ENCODE data around the gene DCAF11.

The DCAF11 gene

DNA sequence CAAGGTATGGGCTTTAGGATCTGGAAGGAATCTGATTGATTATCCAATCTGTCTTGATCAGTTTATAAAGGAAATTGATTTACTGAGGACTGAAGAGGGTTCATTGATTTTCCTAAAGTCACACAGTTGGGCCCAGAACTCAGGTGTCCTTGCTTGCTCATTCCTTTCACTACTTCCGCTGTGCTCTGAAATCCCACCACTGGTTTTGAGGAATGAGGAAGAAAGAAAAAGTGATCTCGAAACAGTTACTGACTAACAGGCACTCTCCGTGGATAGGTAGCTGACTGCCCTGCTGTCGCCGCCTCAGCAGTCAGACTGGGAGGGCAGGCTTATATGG is 15.8 kb downstream of the DCAF11 start, which contains the start of gene FITM1:
FITM1 (plus strand) TSS at position 280 of the 337 bp plus-strand sequence. CDS start 905 bp downstream, outside the sequence.
- Histone ChIP-seq H2AFZ (ENCODE audit: insufficient read depth, low read length, poor library complexity) (no peak within 1 kb of the TSS), H3K27me3 (ENCODE audit: insufficient read depth, low read length) (no peaks in the 10 kb centered on the region), H4K91ac (ENCODE audit: low read depth, low read length) (no peak within 1 kb of the TSS), H3K4ac (ENCODE audit: low read depth, low read length) (no peak within 1 kb of the TSS), H3K9ac (ENCODE audit: low read length) (no peak within 1 kb of the TSS), H3K4me2 (ENCODE audit: low read length) (no peak within 1 kb of the TSS), H3K9me3 (ENCODE audit: insufficient read depth, low read depth, low read length) (no peaks in the 10 kb centered on the region), H2BK5ac (ENCODE audit: low read depth, low read length, poor library complexity) (no peak within 1 kb of the TSS), H3K4me3 (ENCODE audit: low read depth, low read length) (no peak within 1 kb of the TSS), H2BK12ac (ENCODE audit: low read length) (no peak within 1 kb of the TSS), H3K18ac (ENCODE audit: low read length) (no peak within 1 kb of the TSS), H3K79me1 (ENCODE audit: low read length) (no peaks in the 10 kb centered on the region), H3K36me3 (ENCODE audit: control insufficient read depth in 1 of 2, insufficient read depth in 2 of 2, low read length in 2 of 2) (no peaks in the 10 kb centered on the region), H3K23ac (ENCODE audit: low read length) (no peak within 1 kb of the TSS), H2BK120ac (ENCODE audit: insufficient read depth, low read length, poor library complexity) (no peak within 1 kb of the TSS), H3K79me2 (ENCODE audit: control insufficient read depth, insufficient read depth, low read length, poor library complexity) (no peaks in the 10 kb centered on the region), H4K8ac (ENCODE audit: low read depth, low read length) (no peak within 1 kb of the TSS), H2AK5ac (ENCODE audit: low read length) (no peak within 1 kb of the TSS), H3K14ac (ENCODE audit: low read length) (no peak within 1 kb of the TSS), H3K4me1 (ENCODE audit: control insufficient read depth in 1 of 2, insufficient read depth in 2 of 2, low read length in 2 of 2) (peaks cover 0 to 2% of the 10 kb centered on the region in 2 experiments), H4K12ac (ENCODE audit: low read depth, low read length) (no peak within 1 kb of the TSS), H3K27ac (ENCODE audit: low read depth, low read length) (no peak within 1 kb of the TSS)
- no CpG with 5 or more reads among the region's 5 CpGs for WGBS (ENCODE audit: extremely low coverage, insufficient coverage, insufficient read length)
- no peak for DNase-seq

DNA sequence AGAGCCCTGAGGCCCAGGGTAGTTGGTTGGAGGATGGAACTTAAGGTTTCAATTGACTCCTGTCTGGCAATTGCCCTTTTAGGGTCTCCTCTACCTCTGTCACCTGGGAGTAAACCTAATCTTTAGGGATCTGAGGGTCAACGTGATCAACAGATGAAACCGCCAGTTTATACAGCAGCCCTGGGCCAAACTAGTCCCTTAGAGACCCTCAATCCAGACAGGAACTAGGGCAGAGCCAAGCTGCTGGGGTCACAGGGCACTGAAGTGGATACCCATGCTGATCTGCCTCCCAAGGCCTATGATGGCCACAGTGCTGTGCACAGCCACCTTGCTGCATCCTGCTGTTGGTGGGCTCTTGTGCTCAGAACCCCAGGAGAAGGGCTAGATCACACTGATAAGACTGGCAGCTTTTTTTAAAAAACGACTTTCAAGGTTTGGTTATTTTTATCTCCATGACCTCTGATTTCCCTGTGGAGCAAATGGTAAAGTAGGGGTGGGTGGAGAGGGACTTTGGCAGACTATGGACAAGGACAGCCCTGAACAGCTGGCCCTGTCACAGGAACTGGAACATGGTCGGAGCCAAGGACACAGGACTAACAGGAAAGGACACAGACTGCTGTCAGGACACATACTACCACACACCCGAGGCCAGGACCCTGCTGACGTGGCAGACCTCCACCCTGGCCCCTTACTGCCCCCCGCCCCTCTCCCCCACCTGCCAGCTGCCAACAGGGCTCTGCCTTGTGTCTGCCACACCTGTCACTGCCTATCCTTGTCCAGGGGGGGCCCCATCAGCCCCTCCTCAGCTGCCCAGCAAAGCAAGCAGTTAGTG is 16.4 kb downstream of the DCAF11 start:
- H4K91ac ChIP-seq (ENCODE audit: low read depth, low read length), result no peak overlapping the region
- no peak overlapping the region for H2AFZ ChIP-seq (ENCODE audit: insufficient read depth, low read length, poor library complexity)
- H3K79me2 ChIP-seq (ENCODE audit: control insufficient read depth, insufficient read depth, low read length, poor library complexity), result no peaks in the 10 kb centered on the region
- H4K8ac ChIP-seq (ENCODE audit: low read depth, low read length), result no peak overlapping the region
- DNase-seq, result no peak
- no peaks in the 10 kb centered on the region for H3K27me3 ChIP-seq (ENCODE audit: insufficient read depth, low read length)
- H3K9ac ChIP-seq (ENCODE audit: low read length), result no peak overlapping the region
- H3K9me3 ChIP-seq (ENCODE audit: insufficient read depth, low read depth, low read length), result no peaks in the 10 kb centered on the region
- H2BK120ac ChIP-seq (ENCODE audit: insufficient read depth, low read length, poor library complexity), result no peak overlapping the region
- no peak overlapping the region for H3K23ac ChIP-seq (ENCODE audit: low read length)
- H3K27ac ChIP-seq (ENCODE audit: low read depth, low read length), result no peak overlapping the region
- no peak overlapping the region for H3K4me3 ChIP-seq (ENCODE audit: low read depth, low read length)
- H3K36me3 ChIP-seq (ENCODE audit: control insufficient read depth in 1 of 2, insufficient read depth in 2 of 2, low read length in 2 of 2), result no peaks in the 10 kb centered on the region
- H2BK5ac ChIP-seq (ENCODE audit: low read depth, low read length, poor library complexity), result no peak overlapping the region
- H3K4me2 ChIP-seq (ENCODE audit: low read length), result no peak overlapping the region
- peaks cover 0 to 4% of the 10 kb centered on the region in 2 experiments for H3K4me1 ChIP-seq (ENCODE audit: control insufficient read depth in 1 of 2, insufficient read depth in 2 of 2, low read length in 2 of 2)
- no peak overlapping the region for H3K4ac ChIP-seq (ENCODE audit: low read depth, low read length)
- no peaks in the 10 kb centered on the region for H3K79me1 ChIP-seq (ENCODE audit: low read length)
- H3K14ac ChIP-seq (ENCODE audit: low read length), result no peak overlapping the region
- H2BK12ac ChIP-seq (ENCODE audit: low read length), result no peak overlapping the region
- WGBS (ENCODE audit: extremely low coverage, insufficient coverage, insufficient read length), result no CpG with 5 or more reads among the region's 7 CpGs
- H2AK5ac ChIP-seq (ENCODE audit: low read length), result no peak overlapping the region
- no peak overlapping the region for H3K18ac ChIP-seq (ENCODE audit: low read length)
- H4K12ac ChIP-seq (ENCODE audit: low read depth, low read length), result no peak overlapping the region

DNA sequence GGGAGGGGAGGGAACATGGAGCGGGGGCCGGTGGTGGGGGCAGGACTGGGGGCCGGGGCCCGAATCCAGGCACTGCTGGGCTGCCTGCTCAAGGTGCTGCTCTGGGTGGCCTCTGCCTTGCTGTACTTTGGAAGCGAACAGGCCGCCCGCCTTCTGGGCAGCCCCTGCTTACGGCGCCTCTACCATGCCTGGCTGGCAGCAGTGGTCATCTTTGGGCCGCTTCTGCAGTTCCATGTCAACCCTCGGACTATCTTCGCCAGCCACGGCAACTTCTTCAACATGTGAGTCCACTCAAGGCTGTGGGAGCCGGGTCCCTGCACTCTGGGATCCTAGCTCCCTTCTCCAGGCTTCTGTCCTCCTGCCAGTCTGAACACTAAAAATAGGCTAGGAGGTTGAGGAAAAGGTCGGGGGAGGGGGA is 17.0 kb downstream of the DCAF11 start:
- no peak overlapping the region for H3K4me3 ChIP-seq (ENCODE audit: low read depth, low read length)
- H2BK120ac ChIP-seq (ENCODE audit: insufficient read depth, low read length, poor library complexity), result no peak overlapping the region
- H2AK5ac ChIP-seq (ENCODE audit: low read length), result no peak overlapping the region
- no peak overlapping the region for H2AFZ ChIP-seq (ENCODE audit: insufficient read depth, low read length, poor library complexity)
- DNase-seq, result no peak
- H4K8ac ChIP-seq (ENCODE audit: low read depth, low read length), result no peak overlapping the region
- no peak overlapping the region for H4K91ac ChIP-seq (ENCODE audit: low read depth, low read length)
- H3K14ac ChIP-seq (ENCODE audit: low read length), result no peak overlapping the region
- peaks cover 3 to 6% of the 10 kb centered on the region in 2 experiments for H3K4me1 ChIP-seq (ENCODE audit: control insufficient read depth in 1 of 2, insufficient read depth in 2 of 2, low read length in 2 of 2)
- no peaks in the 10 kb centered on the region for H3K27me3 ChIP-seq (ENCODE audit: insufficient read depth, low read length)
- H2BK12ac ChIP-seq (ENCODE audit: low read length), result no peak overlapping the region
- H3K27ac ChIP-seq (ENCODE audit: low read depth, low read length), result no peak overlapping the region
- H3K23ac ChIP-seq (ENCODE audit: low read length), result no peak overlapping the region
- no peak overlapping the region for H3K18ac ChIP-seq (ENCODE audit: low read length)
- peaks cover 3% of the 10 kb centered on the region for H3K79me2 ChIP-seq (ENCODE audit: control insufficient read depth, insufficient read depth, low read length, poor library complexity)
- H3K4me2 ChIP-seq (ENCODE audit: low read length), result no peak overlapping the region
- H3K4ac ChIP-seq (ENCODE audit: low read depth, low read length), result no peak overlapping the region
- H3K9ac ChIP-seq (ENCODE audit: low read length), result no peak overlapping the region
- H3K79me1 ChIP-seq (ENCODE audit: low read length), result peaks cover 5% of the 10 kb centered on the region
- H3K9me3 ChIP-seq (ENCODE audit: insufficient read depth, low read depth, low read length), result no peaks in the 10 kb centered on the region
- no peak overlapping the region for H2BK5ac ChIP-seq (ENCODE audit: low read depth, low read length, poor library complexity)
- WGBS (ENCODE audit: extremely low coverage, insufficient coverage, insufficient read length), result no CpG with 5 or more reads among the region's 15 CpGs
- no peaks in the 10 kb centered on the region for H3K36me3 ChIP-seq (ENCODE audit: control insufficient read depth in 1 of 2, insufficient read depth in 2 of 2, low read length in 2 of 2)
- no peak overlapping the region for H4K12ac ChIP-seq (ENCODE audit: low read depth, low read length)

- H3K4me1 ChIP-seq (ENCODE audit: control insufficient read depth in 1 of 2, insufficient read depth in 2 of 2, low read length in 2 of 2), result peaks cover 6 to 10% of the 10 kb centered on the region in 2 experiments
- no peaks in the 10 kb centered on the region for H3K27me3 ChIP-seq (ENCODE audit: insufficient read depth, low read length)
- WGBS (ENCODE audit: extremely low coverage, insufficient coverage, insufficient read length), result no CpG with 5 or more reads among the region's 24 CpGs
- H3K79me1 ChIP-seq (ENCODE audit: low read length), result peaks cover 5% of the 10 kb centered on the region
- H2AFZ ChIP-seq (ENCODE audit: insufficient read depth, low read length, poor library complexity), result no peak overlapping the region
- no peaks in the 10 kb centered on the region for H3K9me3 ChIP-seq (ENCODE audit: insufficient read depth, low read depth, low read length)
- no peak overlapping the region for H3K4me2 ChIP-seq (ENCODE audit: low read length)
- H3K23ac ChIP-seq (ENCODE audit: low read length), result no peak overlapping the region
- H4K12ac ChIP-seq (ENCODE audit: low read depth, low read length), result no peak overlapping the region
- no peak overlapping the region for H2BK12ac ChIP-seq (ENCODE audit: low read length)
- no peak overlapping the region for H2BK5ac ChIP-seq (ENCODE audit: low read depth, low read length, poor library complexity)
- no peak overlapping the region for H3K27ac ChIP-seq (ENCODE audit: low read depth, low read length)
- H2AK5ac ChIP-seq (ENCODE audit: low read length), result no peak overlapping the region
- peaks cover 3% of the 10 kb centered on the region for H3K79me2 ChIP-seq (ENCODE audit: control insufficient read depth, insufficient read depth, low read length, poor library complexity)
- DNase-seq, result no peak
- H2BK120ac ChIP-seq (ENCODE audit: insufficient read depth, low read length, poor library complexity), result no peak overlapping the region
- no peak overlapping the region for H3K9ac ChIP-seq (ENCODE audit: low read length)
- no peak overlapping the region for H3K4ac ChIP-seq (ENCODE audit: low read depth, low read length)
- no peak overlapping the region for H3K18ac ChIP-seq (ENCODE audit: low read length)
- no peak overlapping the region for H4K91ac ChIP-seq (ENCODE audit: low read depth, low read length)
- H3K36me3 ChIP-seq (ENCODE audit: control insufficient read depth in 1 of 2, insufficient read depth in 2 of 2, low read length in 2 of 2), result no peaks in the 10 kb centered on the region
- H4K8ac ChIP-seq (ENCODE audit: low read depth, low read length), result no peak overlapping the region
- H3K14ac ChIP-seq (ENCODE audit: low read length), result no peak overlapping the region
- no peak overlapping the region for H3K4me3 ChIP-seq (ENCODE audit: low read depth, low read length)
Observed at GRCh38 chr14:24132061-24132685, 17.6 kb downstream of the DCAF11 start.
